GM23338 (cell line): ENCODE measurements around the gene RNH1. TPM values are rescaled to one million over a fixed set of nuclear protein-coding genes. Genes with fewer than 3 reads are reported as not detected.

Experiments
- ATAC-seq: fragments of 200-7000 bp; cut with Tn5 transposase; 3 replicates; pipeline ENCODE4 v1.9.1; 2020
- DNase-seq: peaks from one replicate; pipeline ENCODE4 v3.0.0-alpha.2; 2015; ENCODE audit warnings: low spot score
- H2AFZ ChIP-seq: fragments of 200-600 bp; sonication (generic); 2 replicates; pipeline ENCODE4 v1.8.0; 2016; ENCODE audit warnings: antibody characterized with exemption, mild to moderate bottlenecking, moderate library complexity
- H3F3A ChIP-seq: fragments of 200-600 bp; sonication (generic); replicated peaks from 2 replicates; pipeline ENCODE4 v1.8.0; 2017; ENCODE audit warnings: antibody characterized with exemption, mixed run types, low read depth
- H3K27ac ChIP-seq: fragments of 200-600 bp; sonication (generic); 2 replicates; pipeline ENCODE4 v1.6.1; 2016; ENCODE audit warnings: low read depth
- H3K27me3 ChIP-seq: fragments of 200-600 bp; sonication (generic); 2 replicates; pipeline ENCODE4 v1.8.0; 2016; ENCODE audit warnings: mild to moderate bottlenecking, mixed run types, moderate library complexity; ENCODE audit not compliant: insufficient read depth
- H3K36me3 ChIP-seq: fragments of 200-600 bp; sonication (generic); 2 replicates; pipeline ENCODE4 v1.8.0; 2016; ENCODE audit warnings: mild to moderate bottlenecking; ENCODE audit not compliant: insufficient read depth
- H3K4me1 ChIP-seq: fragments of 200-600 bp; sonication (generic); 2 replicates; pipeline ENCODE4 v1.8.0; 2016; ENCODE audit warnings: mild to moderate bottlenecking, moderate library complexity; ENCODE audit not compliant: insufficient read depth
- H3K4me2 ChIP-seq: fragments of 200-600 bp; sonication (generic); 2 replicates; pipeline ENCODE4 v1.7.1; 2017; ENCODE audit warnings: mixed run types
- H3K4me3 ChIP-seq: fragments of 200-600 bp; sonication (generic); 2 replicates; pipeline ENCODE4 v1.6.1; 2016; ENCODE audit warnings: mixed run types
- H3K79me2 ChIP-seq: fragments of 200-600 bp; sonication (generic); replicated peaks from 2 replicates; pipeline ENCODE4 v1.8.0; 2017; ENCODE audit warnings: mild to moderate bottlenecking; ENCODE audit not compliant: insufficient read depth
- H3K9me2 ChIP-seq: fragments of 200-600 bp; sonication (generic); 2 replicates; pipeline ENCODE4 v1.8.0; 2017; ENCODE audit not compliant: insufficient read depth
- H4K20me1 ChIP-seq: fragments of 200-600 bp; sonication (generic); replicated peaks from 2 replicates; pipeline ENCODE4 v1.8.0; 2017; ENCODE audit warnings: mild to moderate bottlenecking; ENCODE audit not compliant: insufficient read depth
- H3K27ac Mint-ChIP-seq: 2 replicates; pipeline ENCODE4 v1.8.0; 2020; ENCODE audit warnings: inconsistent platforms, mild to moderate bottlenecking, moderate library complexity, mixed read lengths
- H3K27me3 Mint-ChIP-seq: 3 replicates; pipeline ENCODE4 v1.8.0; 2022; ENCODE audit warnings: low read depth, mild to moderate bottlenecking, moderate library complexity, mixed read lengths, inconsistent platforms; ENCODE audit not compliant: insufficient read depth, poor library complexity
- H3K36me3 Mint-ChIP-seq: 3 replicates; pipeline ENCODE4 v1.8.0; 2021; ENCODE audit warnings: low read depth, mild to moderate bottlenecking, inconsistent platforms, moderate library complexity, mixed read lengths
- H3K4me1 Mint-ChIP-seq: 3 replicates; pipeline ENCODE4 v1.8.0; 2020; ENCODE audit warnings: mild to moderate bottlenecking, inconsistent platforms, mixed read lengths
- H3K4me3 Mint-ChIP-seq: 3 replicates; pipeline ENCODE4 v1.8.0; 2021; ENCODE audit warnings: moderate library complexity, mild to moderate bottlenecking, inconsistent platforms, mixed read lengths
- H3K9me3 Mint-ChIP-seq: 3 replicates; pipeline ENCODE4 v1.8.0; 2020; ENCODE audit warnings: moderate library complexity, mild to moderate bottlenecking, inconsistent platforms, mixed read lengths
- CREB1 ChIP-seq: fragments of 250-450 bp; sonication (Bioruptor Pico); IDR thresholded peaks from 2 replicates; pipeline ENCODE4 v1.5.0; 2020; ENCODE audit warnings: low read depth, mild to moderate bottlenecking, moderate library complexity
- EZH2 ChIP-seq: fragments of 200-600 bp; sonication (generic); IDR thresholded peaks from one replicate; pipeline ENCODE4 v1.8.0; 2017; ENCODE audit warnings: antibody characterized with exemption, mild to moderate bottlenecking, low read depth; ENCODE audit not compliant: unreplicated experiment
- EZH2phosphoT487 ChIP-seq: fragments of 200-600 bp; sonication (generic); IDR thresholded peaks from one replicate; pipeline ENCODE4 v1.8.1; 2018; ENCODE audit warnings: antibody characterized with exemption; ENCODE audit not compliant: unreplicated experiment
- JUNB ChIP-seq: IDR thresholded peaks from one replicate; pipeline ENCODE4 v1.6.1; 2016; ENCODE audit warnings: antibody characterized with exemption; ENCODE audit not compliant: unreplicated experiment
- POLR2AphosphoS5 ChIP-seq: IDR thresholded peaks from 2 replicates; pipeline ENCODE4 v1.6.1; 2016; ENCODE audit warnings: antibody characterized with exemption, low read depth
- STAT1 ChIP-seq: IDR thresholded peaks from one replicate; pipeline ENCODE4 v1.6.1; 2016; ENCODE audit warnings: antibody characterized with exemption; ENCODE audit not compliant: unreplicated experiment
- ZNF331 ChIP-seq: fragments of 250-450 bp; sonication (Bioruptor Pico); IDR thresholded peaks from 2 replicates; pipeline ENCODE4 v1.5.0; 2020; ENCODE audit warnings: low read depth, mild to moderate bottlenecking, moderate library complexity
- polyA plus RNA-seq: library from polyadenylated mRNA; unstranded; fragments of >200 nt; fragmentation: Nextera tagmentation; extraction: Ambion mirVana; gene quantifications from 2 replicates; pipeline ENCODE4 v1.2.1, GENCODE V29; 2016
- total RNA-seq: library from RNA; depleted of rRNA; stranded (reverse); fragments of >200 nt; shearing (Covaris generic); gene quantifications from 2 replicates; pipeline ENCODE4 v1.2.3, GENCODE V29; 2014
- TF ChIP-seq, protein P1 (sequence below): IDR thresholded peaks from one replicate; pipeline ENCODE4 v1.6.1; 2018; ENCODE audit warnings: antibody characterized with exemption; ENCODE audit not compliant: unreplicated experiment
- TF ChIP-seq, protein P2 (sequence below), 2 experiments: fragments of 200-600 bp in 1 of 2; sonication (generic) in 1 of 2; conservative IDR thresholded peaks; 2 replicates each; pipeline versions ENCODE4 v1.5.1 to v1.6.1; 2016 to 2017; ENCODE audit warnings: antibody characterized with exemption in 2 of 2, low read depth in 2 of 2, mild to moderate bottlenecking in 2 of 2, moderate library complexity in 1 of 2

RNH1 gene
- total and polyA plus RNA-seq, 2 experiments from 2014 or later = 33.3 to 56.3 TPM

DNA sequence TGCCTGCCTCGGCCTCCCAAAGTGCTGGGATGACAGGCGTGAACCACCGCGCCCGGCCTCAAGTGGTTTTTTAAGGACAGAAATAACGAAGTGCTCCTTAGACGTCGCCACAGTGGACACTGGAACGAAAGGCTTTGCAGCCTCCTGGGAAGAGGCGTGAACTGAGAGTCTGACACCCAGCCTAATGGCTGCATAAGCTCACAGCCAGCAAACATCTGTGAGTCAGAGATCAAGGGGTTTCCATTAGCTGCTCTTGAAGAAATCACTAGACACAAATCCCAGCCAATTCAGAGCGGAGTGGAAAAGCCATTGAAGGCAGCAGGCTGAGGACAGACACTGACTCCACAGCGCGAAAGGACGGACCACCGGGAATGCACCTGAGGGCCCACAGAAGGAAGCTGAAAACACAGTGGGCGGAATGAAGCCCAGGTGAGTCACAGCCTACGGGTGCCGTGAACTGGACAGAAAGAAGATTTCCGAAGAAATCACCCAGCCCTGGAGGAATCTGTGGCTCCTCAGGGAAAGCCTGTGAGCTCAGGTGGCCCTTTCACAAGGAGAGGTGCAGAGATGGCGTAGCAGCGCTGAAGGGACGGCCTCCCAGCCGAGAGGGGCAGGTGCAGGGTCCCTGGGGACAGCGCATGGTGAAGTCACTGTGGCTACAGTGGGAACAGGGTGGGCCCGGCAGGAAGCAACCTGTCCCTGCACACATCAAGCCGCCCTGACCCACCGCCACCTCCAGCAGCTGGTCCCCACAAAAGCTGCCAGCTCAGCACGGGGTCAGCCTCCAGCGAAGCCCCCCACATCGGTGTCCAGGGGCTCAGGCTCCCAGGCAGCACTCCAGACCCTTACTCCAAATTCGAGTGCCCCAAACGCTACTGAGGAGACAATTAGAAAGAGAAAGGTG is 41.9 kb upstream of the RNH1 start:
- Histone ChIP-seq H3K79me2 (no peaks in the 10 kb centered on the region), H3K36me3 (no peaks in the 10 kb centered on the region), H3K4me2 (no peak overlapping the region), H3K9me2 (no peaks in the 10 kb centered on the region), H2AFZ (no peak overlapping the region), H3F3A (0 out of 2 replicates have a peak, but pooled peaks cover 1% of the 10 kb centered on the region), H4K20me1 (no peaks in the 10 kb centered on the region), H3K27ac (no peak overlapping the region), H3K27me3 (no peaks in the 10 kb centered on the region), H3K4me3 (no peak overlapping the region), H3K4me1 (no peaks in the 10 kb centered on the region)
- Mint-ChIP-seq H3K9me3 (no peaks in the 10 kb centered on the region), H3K4me3 (no peak overlapping the region), H3K27ac (no peak overlapping the region), H3K36me3 (no peaks in the 10 kb centered on the region), H3K4me1 (no peaks in the 10 kb centered on the region; the same call in 2 of the 3 replicates), H3K27me3 (peaks cover 8% of the 10 kb centered on the region)
- TF ChIP-seq CREB1 (CRISPR knock-in tag) (no peak), EZH2phosphoT487 (no peak), JUNB (no peak), STAT1 (no peak), ZNF331 (no peak)
- TF ChIP-seq, protein P1, sequence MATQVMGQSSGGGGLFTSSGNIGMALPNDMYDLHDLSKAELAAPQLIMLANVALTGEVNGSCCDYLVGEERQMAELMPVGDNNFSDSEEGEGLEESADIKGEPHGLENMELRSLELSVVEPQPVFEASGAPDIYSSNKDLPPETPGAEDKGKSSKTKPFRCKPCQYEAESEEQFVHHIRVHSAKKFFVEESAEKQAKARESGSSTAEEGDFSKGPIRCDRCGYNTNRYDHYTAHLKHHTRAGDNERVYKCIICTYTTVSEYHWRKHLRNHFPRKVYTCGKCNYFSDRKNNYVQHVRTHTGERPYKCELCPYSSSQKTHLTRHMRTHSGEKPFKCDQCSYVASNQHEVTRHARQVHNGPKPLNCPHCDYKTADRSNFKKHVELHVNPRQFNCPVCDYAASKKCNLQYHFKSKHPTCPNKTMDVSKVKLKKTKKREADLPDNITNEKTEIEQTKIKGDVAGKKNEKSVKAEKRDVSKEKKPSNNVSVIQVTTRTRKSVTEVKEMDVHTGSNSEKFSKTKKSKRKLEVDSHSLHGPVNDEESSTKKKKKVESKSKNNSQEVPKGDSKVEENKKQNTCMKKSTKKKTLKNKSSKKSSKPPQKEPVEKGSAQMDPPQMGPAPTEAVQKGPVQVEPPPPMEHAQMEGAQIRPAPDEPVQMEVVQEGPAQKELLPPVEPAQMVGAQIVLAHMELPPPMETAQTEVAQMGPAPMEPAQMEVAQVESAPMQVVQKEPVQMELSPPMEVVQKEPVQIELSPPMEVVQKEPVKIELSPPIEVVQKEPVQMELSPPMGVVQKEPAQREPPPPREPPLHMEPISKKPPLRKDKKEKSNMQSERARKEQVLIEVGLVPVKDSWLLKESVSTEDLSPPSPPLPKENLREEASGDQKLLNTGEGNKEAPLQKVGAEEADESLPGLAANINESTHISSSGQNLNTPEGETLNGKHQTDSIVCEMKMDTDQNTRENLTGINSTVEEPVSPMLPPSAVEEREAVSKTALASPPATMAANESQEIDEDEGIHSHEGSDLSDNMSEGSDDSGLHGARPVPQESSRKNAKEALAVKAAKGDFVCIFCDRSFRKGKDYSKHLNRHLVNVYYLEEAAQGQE = no peak
- TF ChIP-seq, protein P2, sequence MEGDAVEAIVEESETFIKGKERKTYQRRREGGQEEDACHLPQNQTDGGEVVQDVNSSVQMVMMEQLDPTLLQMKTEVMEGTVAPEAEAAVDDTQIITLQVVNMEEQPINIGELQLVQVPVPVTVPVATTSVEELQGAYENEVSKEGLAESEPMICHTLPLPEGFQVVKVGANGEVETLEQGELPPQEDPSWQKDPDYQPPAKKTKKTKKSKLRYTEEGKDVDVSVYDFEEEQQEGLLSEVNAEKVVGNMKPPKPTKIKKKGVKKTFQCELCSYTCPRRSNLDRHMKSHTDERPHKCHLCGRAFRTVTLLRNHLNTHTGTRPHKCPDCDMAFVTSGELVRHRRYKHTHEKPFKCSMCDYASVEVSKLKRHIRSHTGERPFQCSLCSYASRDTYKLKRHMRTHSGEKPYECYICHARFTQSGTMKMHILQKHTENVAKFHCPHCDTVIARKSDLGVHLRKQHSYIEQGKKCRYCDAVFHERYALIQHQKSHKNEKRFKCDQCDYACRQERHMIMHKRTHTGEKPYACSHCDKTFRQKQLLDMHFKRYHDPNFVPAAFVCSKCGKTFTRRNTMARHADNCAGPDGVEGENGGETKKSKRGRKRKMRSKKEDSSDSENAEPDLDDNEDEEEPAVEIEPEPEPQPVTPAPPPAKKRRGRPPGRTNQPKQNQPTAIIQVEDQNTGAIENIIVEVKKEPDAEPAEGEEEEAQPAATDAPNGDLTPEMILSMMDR (conservative IDR thresholded peaks at IDR 0.05; ENCODE audit: low read depth in 2 of 2) = no peak
- DNase-seq (no peak), ATAC-seq (no peak)

DNA sequence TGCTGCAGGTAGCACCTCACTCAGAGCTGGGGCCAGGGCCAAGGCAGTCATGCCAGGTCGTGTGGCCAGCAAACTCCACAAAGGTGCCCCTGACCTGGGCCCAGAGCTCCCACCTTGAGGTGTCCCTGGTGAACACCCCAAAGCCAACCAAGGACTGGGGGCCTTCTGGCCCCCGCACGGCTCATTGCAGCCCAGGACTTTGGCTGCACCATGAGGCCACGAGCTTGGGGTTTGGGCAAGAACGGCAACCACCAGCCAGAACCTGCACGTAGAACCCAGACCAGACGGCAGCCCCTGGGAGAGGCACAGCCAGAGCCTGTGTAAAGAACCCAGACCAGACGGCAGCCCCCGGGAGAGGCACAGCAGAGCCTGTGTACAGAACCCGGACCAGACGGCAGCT is 38.1 kb upstream of the RNH1 start:
- H3K4me3 ChIP-seq = no peak overlapping the region
- no peaks in the 10 kb centered on the region for H3K4me1 ChIP-seq
- H3K27ac ChIP-seq = no peak overlapping the region
- no peak overlapping the region for H2AFZ ChIP-seq
- Mint-ChIP-seq H3K27me3 (peaks cover 11% of the 10 kb centered on the region), H3K4me1 (no peaks in the 10 kb centered on the region; the same call in 2 of the 3 replicates), H3K27ac (no peak overlapping the region), H3K36me3 (peaks cover 3% of the 10 kb centered on the region; the same call in 2 of the 3 replicates), H3K9me3 (no peaks in the 10 kb centered on the region), H3K4me3 (no peak overlapping the region)
- H3K4me2 ChIP-seq = no peak overlapping the region
- no peaks in the 10 kb centered on the region for H3K27me3 ChIP-seq
- no peaks in the 10 kb centered on the region for H4K20me1 ChIP-seq
- H3K9me2 ChIP-seq = no peaks in the 10 kb centered on the region
- DNase-seq (no peak), ATAC-seq (no peak)
- H3K36me3 ChIP-seq = no peaks in the 10 kb centered on the region
- H3K79me2 ChIP-seq = no peaks in the 10 kb centered on the region
- no peaks in the 10 kb centered on the region for H3F3A ChIP-seq
- TF ChIP-seq POLR2AphosphoS5 (no peak), EZH2 (no peak), CREB1 (CRISPR knock-in tag) (no peak), ZNF331 (no peak)
- TF ChIP-seq, protein P2 (conservative IDR thresholded peaks at IDR 0.05; ENCODE audit: low read depth in 2 of 2) = no peak
- TF ChIP-seq, protein P1 = no peak
